K562 (cell line): ENCODE measurements around the gene ATP5F1D. TPM values are rescaled to one million over a fixed set of nuclear protein-coding genes. Genes with fewer than 3 reads are reported as not detected.

Experiments
- ATAC-seq: fragments of 200-7000 bp; cut with Tn5 transposase; 3 replicates; pipeline ENCODE4 v1.9.1; 2020; ENCODE audit warnings: moderate library complexity
- BruUV-seq: library from RNA; stranded (reverse); fragments of 400-500 nt; replicated peaks from 2 replicates; lab custom pipeline; 2021; lab: Mats Ljungman, UMichigan
- CTCF ChIA-PET: fragments of 300-600 bp; formaldehyde crosslinking; extraction: SDS; loops from one replicate; lab custom pipeline; 2021; ENCODE audit warnings: low intra/inter-chr PET ratio; lab: Yijun Ruan, JAX
- POLR2A ChIA-PET: fragments of 300-600, 350-650 bp; sonication (Branson Sonifier 250); formaldehyde crosslinking; extraction: SDS; loops from one replicate; lab custom pipeline; 2021; ENCODE audit warnings: antibody characterized with exemption, inconsistent platforms; lab: Yijun Ruan, JAX
- DNase-seq, 4 experiments: peaks; one replicate each; pipeline versions ENCODE4 v3.0.0 to v3.0.0-alpha.2; 2011 to 2018; ENCODE audit warnings: low spot score in 3 of 4, mixed read lengths in 3 of 4; ENCODE audit errors: extremely low read depth in 1 of 4
- FAIRE-seq: peaks from 2 replicates; lab custom pipeline; 2011; peaks lifted over from hg19 to GRCh38; lab: Jason Lieb, UNC
- H2AFZ ChIP-seq: 2 replicates; pipeline ENCODE4 v1.6.0; 2011; ENCODE audit warnings: low read depth, low read length, control low read depth, inconsistent platforms
- H3K27ac ChIP-seq: fragments of 200-600 bp; 3 replicates; pipeline ENCODE4 v1.8.0; 2011; ENCODE audit warnings: low read depth, mild to moderate bottlenecking, control low read depth, inconsistent platforms, low read length, moderate library complexity, mixed read lengths; ENCODE audit errors: extremely low read depth
- H3K27me3 ChIP-seq, 2 experiments: fragments of 300-600 bp in 1 of 2; 2 replicates in 1 of 2; 3 replicates in 1 of 2; pipeline versions ENCODE4 v1.6.0 to v1.8.0; 2011; ENCODE audit warnings: inconsistent platforms in 2 of 2, low read length in 2 of 2, mild to moderate bottlenecking in 1 of 2, mixed read lengths in 1 of 2, moderate library complexity in 1 of 2; ENCODE audit not compliant: control insufficient read depth in 2 of 2, insufficient read depth in 2 of 2
- H3K36me3 ChIP-seq: fragments of 300-600 bp; 3 replicates; pipeline ENCODE4 v1.8.0; 2011; ENCODE audit warnings: mild to moderate bottlenecking, low read length, inconsistent platforms; ENCODE audit not compliant: control insufficient read depth, insufficient read depth
- H3K4me1 ChIP-seq, 2 experiments: fragments of 200-600 bp in 1 of 2; replicated peaks in 1 of 2; 2 replicates in 1 of 2; 3 replicates in 1 of 2; pipeline versions ENCODE4 v1.5.1 to v1.8.0; 2011; ENCODE audit warnings: inconsistent platforms in 2 of 2, low read length in 2 of 2, mild to moderate bottlenecking in 1 of 2, mixed read lengths in 1 of 2, moderate library complexity in 1 of 2; ENCODE audit not compliant: control insufficient read depth in 2 of 2, insufficient read depth in 2 of 2
- H3K4me2 ChIP-seq: 2 replicates; pipeline ENCODE4 v1.6.1; 2011; ENCODE audit warnings: low read length, control low read depth, inconsistent platforms, mixed read lengths; ENCODE audit not compliant: insufficient read depth
- H3K4me3 ChIP-seq: fragments of 200-600 bp; sonication (generic), shearing (Covaris generic); 2 replicates; pipeline ENCODE4 v1.5.1; 2016; ENCODE audit warnings: control low read depth, inconsistent platforms
- H3K79me2 ChIP-seq: fragments of 200-600 bp; 3 replicates; pipeline ENCODE4 v1.8.0; 2011; ENCODE audit warnings: low read length, inconsistent platforms; ENCODE audit not compliant: control insufficient read depth, insufficient read depth
- H3K9ac ChIP-seq, 2 experiments: 2 replicates each; pipeline versions ENCODE4 v1.6.0 to v1.6.1; 2011; ENCODE audit warnings: low read depth in 2 of 2, low read length in 2 of 2, control low read depth in 1 of 2, inconsistent platforms in 1 of 2, mild to moderate bottlenecking in 1 of 2, mixed read lengths in 1 of 2; ENCODE audit not compliant: insufficient read depth in 1 of 2
- H3K9me1 ChIP-seq: one replicate; pipeline ENCODE4 v1.6.0; 2011; ENCODE audit warnings: inconsistent platforms, mild to moderate bottlenecking, low read length, moderate library complexity; ENCODE audit not compliant: control insufficient read depth, insufficient read depth
- H3K9me3 ChIP-seq: replicated peaks from 2 replicates; pipeline ENCODE4 v1.5.1; 2011; ENCODE audit warnings: low read depth, low read length, inconsistent platforms; ENCODE audit not compliant: control insufficient read depth, insufficient read depth
- H4K20me1 ChIP-seq: replicated peaks from 2 replicates; pipeline ENCODE4 v1.6.1; 2011; ENCODE audit warnings: low read length, inconsistent platforms, mixed read lengths; ENCODE audit not compliant: control insufficient read depth, insufficient read depth
- HMGN3 ChIP-seq: IDR thresholded peaks from 2 replicates; pipeline ENCODE4 v1.6.1; 2011; ENCODE audit warnings: borderline replicate concordance, low read depth, mild to moderate bottlenecking, mixed read lengths, low read length; ENCODE audit not compliant: insufficient read length; ENCODE audit errors: extremely low read depth
- UBTF ChIP-seq, 2 experiments: IDR thresholded peaks; 2 replicates each; pipeline ENCODE4 v1.6.1; 2012; ENCODE audit warnings: improper control_type of control experiment in 2 of 2, low read depth in 2 of 2, low read length in 2 of 2, borderline replicate concordance in 1 of 2
- ZNF717 ChIP-seq: fragments of 250-450 bp; sonication (Bioruptor Pico); IDR thresholded peaks from 2 replicates; pipeline ENCODE4 v1.5.0; 2021
- ZNF830 ChIP-seq: fragments of 250-450 bp; sonication (Bioruptor Pico); IDR thresholded peaks from 2 replicates; pipeline ENCODE4 v1.5.0; 2021; ENCODE audit warnings: mild to moderate bottlenecking
- WGBS: fragments of 100-300 bp; shearing (Covaris generic); methylation state at CpG from one replicate; pipeline ENCODE4 v1.1.6; 2016; ENCODE audit warnings: low coverage, mixed read lengths; ENCODE audit not compliant: insufficient coverage; ENCODE audit errors: missing lambda C conversion rate; 5-methylcytosine and 5-hydroxymethylcytosine counted together
- in situ Hi-C: fragments of 300-500 bp; cut with MboI; formaldehyde crosslinking; loops from 4 replicates; pipeline ENCODE4 v1.15.0; 2018; ENCODE audit warnings: inconsistent platforms, mixed read lengths
- intact Hi-C: fragments of 100-400 bp; cut with micrococcal nuclease; formaldehyde crosslinking; loops from 2 replicates; pipeline ENCODE4 v1.14.2; 2022
- polyA plus RNA-seq, 8 experiments: library from polyadenylated mRNA; depleted of rRNA in 4 of 8; stranded (reverse) in 5 of 8; unstranded in 3 of 8; fragments of >200 nt; fragmentation: Nextera tagmentation in 2 of 8; fragmentation: Illumina TruSeq in 1 of 8; extraction: Ambion mirVana in 2 of 8; extraction: Trizol in 1 of 8; gene quantifications; 2 replicates each; pipeline versions ENCODE4 v1.2.1 to v1.2.3, GENCODE V29; 2011 to 2014; ENCODE audit warnings: inconsistent platforms in 1 of 8, missing spikeins in 1 of 8
- total RNA-seq, 7 experiments: library from RNA; depleted of rRNA in 6 of 7; stranded (reverse); fragments of >200 nt in 6 of 7; fragmentation: Illumina TruSeq in 2 of 7; extraction: Trizol in 2 of 7; gene quantifications; 2 replicates each; pipeline versions ENCODE4 v1.2.1 to v1.2.3, GENCODE V29; 2011 to 2021; ENCODE audit warnings: low replicate concordance in 1 of 7

Gene ATP5F1D
- total and polyA plus RNA-seq, 9 of the 15 experiments (the other 6 are each of a cell fraction or from before 2014, with no cell fraction given), result 3.9 to 409 (median 36.8) TPM

GRCh38 chr19:1288226-1288612 lies 46.7 kb downstream of the ATP5F1D start:
- DNase-seq (no peak), FAIRE-seq (no peak), ATAC-seq (no peak)
- no peak overlapping the region for H2AFZ ChIP-seq
- H3K27ac ChIP-seq, result no peak overlapping the region
- ChIA-PET CTCF (interaction anchor here (0.6 kb wide), 1 partner anchor 73 kb away, joined by 4 read pairs; no protein-coding TSS in a partner anchor), POLR2A (no interaction called here)
- no peaks in the 10 kb centered on the region for H3K9me1 ChIP-seq
- H3K9me3 ChIP-seq, result no peaks in the 10 kb centered on the region
- H3K36me3 ChIP-seq, result no peaks in the 10 kb centered on the region
- H4K20me1 ChIP-seq, result peaks cover 14% of the 10 kb centered on the region
- H3K9ac ChIP-seq, result no peak overlapping the region
- 0 out of 4 replicates have a peak, but pooled peaks of 1 of the 2 experiments have one; percentile 6 for TF ChIP-seq UBTF (IDR thresholded peaks at IDR 0.05; ENCODE audit: borderline replicate concordance in 1 of 2, low read depth in 2 of 2, low read length in 2 of 2)
- TF ChIP-seq HMGN3, result no peak
- TF ChIP-seq ZNF717 (CRISPR knock-in tag), result no peak
- no peak for TF ChIP-seq ZNF830 (CRISPR knock-in tag)
- intact Hi-C loops (no loop called here), in situ Hi-C loops (no loop called here)
- peaks cover 0 to 93% of the 10 kb centered on the region in 2 experiments; a peak in 2 of 5 replicates for H3K4me1 ChIP-seq
- no TSS peak for BruUV-seq
- WGBS, result 28% methylated on average over 7 of the region's 18 CpGs
- H3K79me2 ChIP-seq, result no peaks in the 10 kb centered on the region
- peaks cover 38 to 77% of the 10 kb centered on the region in 2 experiments; a peak in 4 of 5 replicates for H3K27me3 ChIP-seq
- no peak overlapping the region for H3K4me2 ChIP-seq
- no peak overlapping the region for H3K4me3 ChIP-seq
